ENCODE results near the gene MYMX.

Gene MYMX

GRCh38 chr6:44234101-44235025 lies 17.6 kb downstream of the MYMX start:
- peak; percentile 77 for DNase-seq

- no peak for DNase-seq
Observed at GRCh38 chr6:44235269-44235668, 18.5 kb downstream of the MYMX start.

- DNase-seq: no peak
Observed at GRCh38 chr6:44235891-44236516, 19.3 kb downstream of the MYMX start.

GRCh38 chr6:44237021-44237812 lies 20.5 kb downstream of the MYMX start:
- peak; percentile 91 for DNase-seq

- peak; percentile 94 for DNase-seq
Observed at GRCh38 chr6:44237813-44238433, 21.2 kb downstream of the MYMX start.

- no peak for DNase-seq
Observed at GRCh38 chr6:44238687-44239350, 22.1 kb downstream of the MYMX start.

GRCh38 chr6:44243345-44243744 lies 26.6 kb downstream of the MYMX start:
- DNase-seq: no peak

- no peak for DNase-seq
Observed at GRCh38 chr6:44245391-44245911, 28.7 kb downstream of the MYMX start.

- DNase-seq: peak; percentile 95
Observed at GRCh38 chr6:44245912-44246662, 29.4 kb downstream of the MYMX start.

- DNase-seq: peak; percentile 98
Observed at GRCh38 chr6:44246663-44247337, 30.1 kb downstream of the MYMX start, which contains the start of gene HSP90AB1. TSS of gene HSP90AB1 (plus strand) at chr6:44247101. CDS start at chr6:44248630, 1,529 bp downstream.

GRCh38 chr6:44247338-44248302 lies 30.9 kb downstream of the MYMX start:
- peak; percentile 77 for DNase-seq

GRCh38 chr6:44248579-44248978 lies 31.9 kb downstream of the MYMX start:
- DNase-seq: no peak

GRCh38 chr6:44249082-44249748 lies 32.5 kb downstream of the MYMX start:
- DNase-seq: no peak

- DNase-seq: no peak
Observed at GRCh38 chr6:44250067-44250717, 33.5 kb downstream of the MYMX start.

GRCh38 chr6:44250718-44251123 lies 34.0 kb downstream of the MYMX start:
- no peak for DNase-seq

GRCh38 chr6:44251576-44252524 lies 35.1 kb downstream of the MYMX start:
- DNase-seq: no peak

Data from eye (tissue), 1 donor.